Measurements from ENCODE around the gene TSPEAR. TPM values are rescaled to one million over a fixed set of nuclear protein-coding genes. Genes with fewer than 3 reads are reported as not detected.
"Not testable (repeated sequence)": the region's sequence is repeated elsewhere in the genome, so short reads cannot be mapped to it uniquely, and the experiment has no call there.

The TSPEAR gene
- polyA plus RNA-seq, 1 experiment = not detected

DNA sequence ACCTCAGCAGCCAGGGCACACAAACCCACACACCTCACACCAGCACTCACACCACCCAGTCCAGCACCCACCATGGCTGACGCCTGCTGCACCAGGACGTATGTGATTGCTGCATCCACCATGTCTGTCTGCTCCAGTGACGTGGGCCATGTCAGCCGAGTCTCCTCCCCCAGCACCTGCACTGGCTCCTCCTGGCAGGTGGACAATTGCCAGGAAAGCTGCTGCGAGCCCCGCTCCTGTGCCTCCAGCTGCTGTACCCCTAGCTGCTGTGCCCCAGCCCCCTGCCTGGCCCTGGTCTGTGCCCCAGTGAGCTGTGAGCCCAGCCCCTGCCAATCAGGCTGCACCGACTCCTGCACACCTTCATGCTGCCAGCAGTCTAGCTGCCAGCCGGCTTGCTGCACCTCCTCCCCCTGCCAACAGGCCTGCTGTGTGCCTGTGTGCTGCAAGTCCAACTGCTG is 99.3 kb downstream of the TSPEAR start, which contains the start of gene KRTAP10-8:
Gene KRTAP10-8, plus strand, starts transcription at position 51 of the 458 bp plus-strand sequence. Its CDS starts 22 bp downstream, at position 73.
- TF ChIP-seq, protein P1, sequence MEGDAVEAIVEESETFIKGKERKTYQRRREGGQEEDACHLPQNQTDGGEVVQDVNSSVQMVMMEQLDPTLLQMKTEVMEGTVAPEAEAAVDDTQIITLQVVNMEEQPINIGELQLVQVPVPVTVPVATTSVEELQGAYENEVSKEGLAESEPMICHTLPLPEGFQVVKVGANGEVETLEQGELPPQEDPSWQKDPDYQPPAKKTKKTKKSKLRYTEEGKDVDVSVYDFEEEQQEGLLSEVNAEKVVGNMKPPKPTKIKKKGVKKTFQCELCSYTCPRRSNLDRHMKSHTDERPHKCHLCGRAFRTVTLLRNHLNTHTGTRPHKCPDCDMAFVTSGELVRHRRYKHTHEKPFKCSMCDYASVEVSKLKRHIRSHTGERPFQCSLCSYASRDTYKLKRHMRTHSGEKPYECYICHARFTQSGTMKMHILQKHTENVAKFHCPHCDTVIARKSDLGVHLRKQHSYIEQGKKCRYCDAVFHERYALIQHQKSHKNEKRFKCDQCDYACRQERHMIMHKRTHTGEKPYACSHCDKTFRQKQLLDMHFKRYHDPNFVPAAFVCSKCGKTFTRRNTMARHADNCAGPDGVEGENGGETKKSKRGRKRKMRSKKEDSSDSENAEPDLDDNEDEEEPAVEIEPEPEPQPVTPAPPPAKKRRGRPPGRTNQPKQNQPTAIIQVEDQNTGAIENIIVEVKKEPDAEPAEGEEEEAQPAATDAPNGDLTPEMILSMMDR (IDR thresholded peaks at IDR 0.05; ENCODE audit: insufficient read depth, low read depth, low read length) = no peak
- no peak within 1 kb of the TSS for H3K4me3 ChIP-seq (ENCODE audit: low read depth, low read length)
- ChIA-PET POLR2A (no interaction called here), CTCF (no interaction called here)
- H3K36me3 ChIP-seq (ENCODE audit: control insufficient read depth, insufficient read depth, low read length) = no peaks in the 10 kb centered on the region
- no peaks in the 10 kb centered on the region for H3K27me3 ChIP-seq (ENCODE audit: control insufficient read depth, insufficient read depth, low read length)
- DNase-seq (ENCODE audit: low read depth) = no peak

DNA sequence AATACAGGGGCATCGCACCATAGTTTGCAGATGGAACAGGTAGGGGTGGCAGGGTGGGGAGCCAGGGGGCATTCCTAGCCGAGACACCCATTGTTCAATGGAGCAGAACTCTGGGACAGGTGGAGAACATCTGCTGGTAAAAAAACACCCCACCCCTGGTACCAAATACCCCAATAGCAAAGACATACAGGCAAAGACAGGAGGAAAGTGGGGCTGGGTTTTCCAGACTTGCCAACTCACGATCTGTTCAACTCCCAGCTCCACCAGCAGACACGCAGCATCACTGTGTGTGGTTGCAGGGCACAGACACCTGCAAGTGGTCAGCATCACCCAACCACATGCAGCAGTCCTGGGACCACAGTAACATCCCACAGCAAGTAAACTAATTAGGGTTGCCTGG is 99.8 kb downstream of the TSPEAR start:
- CTCF ChIA-PET = no interaction called here
- no peak overlapping the region for H3K4me3 ChIP-seq (ENCODE audit: low read depth, low read length)
- TF ChIP-seq, protein P1 (IDR thresholded peaks at IDR 0.05; ENCODE audit: insufficient read depth, low read depth, low read length) = no peak
- no peak for DNase-seq (ENCODE audit: low read depth)
- POLR2A ChIA-PET = no interaction called here
- no peaks in the 10 kb centered on the region for H3K36me3 ChIP-seq (ENCODE audit: control insufficient read depth, insufficient read depth, low read length)
- H3K27me3 ChIP-seq (ENCODE audit: control insufficient read depth, insufficient read depth, low read length) = no peaks in the 10 kb centered on the region

DNA sequence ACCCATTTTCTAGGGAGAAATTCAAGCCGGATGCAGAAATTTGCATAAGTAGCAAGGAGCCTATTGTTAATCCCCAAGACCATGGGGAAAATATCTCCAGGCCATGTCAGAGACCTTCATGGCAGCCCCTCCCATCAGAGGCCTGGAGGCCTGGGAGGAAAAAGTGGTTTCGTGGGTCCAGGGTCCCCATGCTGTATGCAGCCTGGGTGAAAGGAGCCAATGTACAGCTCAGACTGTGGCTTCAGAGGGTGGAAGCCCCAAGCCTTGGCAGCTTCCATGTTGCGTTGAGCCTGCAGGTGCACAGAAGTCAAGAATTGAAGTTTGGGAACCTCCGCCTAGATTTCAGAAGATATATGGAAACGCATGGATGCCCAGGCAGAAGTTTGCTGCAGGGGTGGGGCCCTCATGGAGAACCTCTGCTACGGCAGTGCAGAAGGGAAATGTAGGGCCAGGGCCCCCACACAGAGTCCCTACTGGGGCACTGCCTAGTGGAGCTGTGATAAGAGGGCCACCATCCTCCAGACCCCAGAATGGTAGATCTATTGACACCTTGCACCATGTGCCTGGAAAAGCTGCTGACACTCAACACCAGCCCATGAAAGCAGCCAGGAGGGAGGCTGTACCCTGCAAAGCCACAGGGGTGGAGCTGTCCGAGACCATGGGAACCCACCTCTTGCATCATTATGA is 101.1 kb downstream of the TSPEAR start:
- CTCF ChIA-PET; H3K36me3 ChIP-seq (ENCODE audit: control insufficient read depth, insufficient read depth, low read length); DNase-seq (ENCODE audit: low read depth); H3K4me3 ChIP-seq (ENCODE audit: low read depth, low read length); POLR2A ChIA-PET; H3K27me3 ChIP-seq (ENCODE audit: control insufficient read depth, insufficient read depth, low read length): not testable (repeated sequence)

DNA sequence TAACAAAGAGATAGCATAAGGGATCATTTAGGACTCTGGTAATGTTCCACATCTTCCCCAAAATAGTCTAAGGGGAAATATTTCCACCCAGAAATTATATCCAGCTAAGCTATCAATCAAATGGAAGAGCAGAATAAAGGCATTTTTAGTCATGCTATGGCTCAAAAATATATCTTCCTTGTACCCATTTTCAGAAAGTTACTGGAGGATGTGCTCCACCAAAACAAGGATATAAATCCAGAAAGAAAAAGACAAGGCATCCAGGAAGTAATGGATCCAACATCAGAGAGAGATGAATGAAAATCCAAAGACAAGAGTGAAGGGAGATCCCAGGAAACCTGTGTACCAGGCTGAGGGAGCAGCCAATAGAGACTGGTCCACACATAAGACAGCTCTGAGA is 102.2 kb downstream of the TSPEAR start:
- DNase-seq (ENCODE audit: low read depth) = no peak
- ChIA-PET POLR2A (no interaction called here), CTCF (no interaction called here)
- H3K36me3 ChIP-seq (ENCODE audit: control insufficient read depth, insufficient read depth, low read length) = no peaks in the 10 kb centered on the region
- H3K27me3 ChIP-seq (ENCODE audit: control insufficient read depth, insufficient read depth, low read length) = no peaks in the 10 kb centered on the region
- H3K4me3 ChIP-seq (ENCODE audit: low read depth, low read length) = no peak overlapping the region
- TF ChIP-seq, protein P1 (IDR thresholded peaks at IDR 0.05; ENCODE audit: insufficient read depth, low read depth, low read length) = no peak

DNA sequence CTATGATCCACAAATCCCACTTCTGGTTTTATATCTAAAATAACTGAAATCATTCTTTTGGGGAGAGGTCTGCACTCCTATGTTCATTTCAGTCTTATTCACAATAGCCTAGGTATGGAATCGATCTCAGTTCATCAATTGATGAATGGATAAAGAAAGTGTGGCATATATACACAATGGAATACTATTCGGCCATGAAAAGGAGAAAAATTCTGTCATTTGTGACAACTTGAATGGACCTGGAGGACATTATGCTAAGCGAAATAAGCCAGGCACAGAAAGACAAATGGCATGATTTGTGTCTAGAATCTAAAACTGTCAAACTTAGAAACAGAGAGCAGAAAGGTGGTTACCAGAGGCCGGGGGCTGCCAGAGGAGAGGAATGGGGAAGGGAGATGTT is 104.9 kb downstream of the TSPEAR start:
- no peak for DNase-seq (ENCODE audit: low read depth)
- TF ChIP-seq, protein P1 (IDR thresholded peaks at IDR 0.05; ENCODE audit: insufficient read depth, low read depth, low read length) = no peak
- ChIA-PET POLR2A (no interaction called here), CTCF (interaction anchor here (1.1 kb wide), 1 partner anchor 187 kb away, joined by 3 read pairs; no protein-coding TSS in a partner anchor)
- no peak overlapping the region for H3K4me3 ChIP-seq (ENCODE audit: low read depth, low read length)
- no peaks in the 10 kb centered on the region for H3K27me3 ChIP-seq (ENCODE audit: control insufficient read depth, insufficient read depth, low read length)
- no peaks in the 10 kb centered on the region for H3K36me3 ChIP-seq (ENCODE audit: control insufficient read depth, insufficient read depth, low read length)

DNA sequence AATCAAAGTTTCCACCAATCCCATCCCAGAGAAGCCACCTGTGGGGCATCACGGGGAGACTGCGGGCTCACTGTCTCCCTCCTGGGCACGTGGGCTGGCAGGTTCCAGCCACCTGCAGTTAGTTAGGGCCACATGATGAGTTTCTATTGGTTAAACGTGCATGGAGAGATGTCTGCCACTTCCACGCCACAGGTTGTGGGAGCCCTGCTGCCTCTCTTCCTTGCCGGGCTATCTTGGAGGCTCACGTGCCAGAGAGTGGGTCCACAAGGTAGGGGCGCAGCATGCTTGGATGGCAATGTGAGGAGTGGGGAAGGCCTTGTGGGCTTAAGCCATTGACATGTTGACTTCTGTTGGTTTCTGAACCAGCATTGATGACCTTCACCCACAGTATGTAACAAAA is 107.5 kb downstream of the TSPEAR start:
- POLR2A ChIA-PET = no interaction called here

More for the DNA sequence above, 107.5 kb downstream of the TSPEAR start:
- no peak for DNase-seq (ENCODE audit: low read depth)
- no peak overlapping the region for H3K4me3 ChIP-seq (ENCODE audit: low read depth, low read length)
- CTCF ChIA-PET = no interaction called here
- TF ChIP-seq, protein P1 (IDR thresholded peaks at IDR 0.05; ENCODE audit: insufficient read depth, low read depth, low read length) = no peak
- no peaks in the 10 kb centered on the region for H3K36me3 ChIP-seq (ENCODE audit: control insufficient read depth, insufficient read depth, low read length)
- H3K27me3 ChIP-seq (ENCODE audit: control insufficient read depth, insufficient read depth, low read length) = no peaks in the 10 kb centered on the region

Measured in BJ (cell line).